Neural cell (in vitro differentiated cells): Measurements from ENCODE around the gene KIF21B.

ENCODE experiments used
- EP300 ChIP-seq: fragments of 450-650 bp; conservative IDR thresholded peaks from 2 replicates; pipeline ENCODE4 v1.6.1; 2014; ENCODE audit warnings: antibody characterized with exemption, mild to moderate bottlenecking, moderate library complexity; ENCODE audit not compliant: poor library complexity, severe bottlenecking
- MXI1 ChIP-seq: fragments of 450-650 bp; conservative IDR thresholded peaks from 2 replicates; pipeline ENCODE4 v1.6.1; 2014; ENCODE audit warnings: antibody characterized with exemption, mild to moderate bottlenecking; ENCODE audit not compliant: poor library complexity, severe bottlenecking
- POLR2AphosphoS5 ChIP-seq: IDR thresholded peaks from 2 replicates; pipeline ENCODE4 v1.6.1; 2012
- SMC3 ChIP-seq: fragments of 450-650 bp; conservative IDR thresholded peaks from 2 replicates; pipeline ENCODE4 v1.6.1; 2014; ENCODE audit warnings: antibody characterized with exemption, mild to moderate bottlenecking, moderate library complexity; ENCODE audit not compliant: poor library complexity
- TF ChIP-seq, protein P1 (sequence below): fragments of 450-650 bp; IDR thresholded peaks from 2 replicates; pipeline ENCODE4 v1.5.1; 2014; ENCODE audit warnings: antibody characterized with exemption, mild to moderate bottlenecking, moderate library complexity; ENCODE audit not compliant: poor library complexity, severe bottlenecking

DNA sequence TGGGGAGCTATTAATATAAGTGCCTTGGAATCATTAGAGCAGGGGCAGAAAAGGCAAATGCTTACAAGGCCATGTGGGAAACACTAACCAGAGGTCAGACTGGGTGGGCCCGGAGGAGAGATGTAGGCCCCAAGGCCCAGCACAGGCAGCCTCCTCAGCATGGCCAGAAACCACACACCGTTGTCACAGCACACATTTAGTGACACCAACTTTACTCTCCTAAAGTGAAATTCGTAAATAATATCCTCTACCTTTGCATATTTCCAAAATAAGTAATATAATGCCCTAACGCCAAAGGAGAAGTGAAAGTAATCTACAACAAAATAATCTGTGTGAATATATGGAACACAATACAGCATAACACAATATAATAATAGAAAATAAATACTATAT, 62.6 kb downstream of the KIF21B start:
- TF ChIP-seq, protein P1, sequence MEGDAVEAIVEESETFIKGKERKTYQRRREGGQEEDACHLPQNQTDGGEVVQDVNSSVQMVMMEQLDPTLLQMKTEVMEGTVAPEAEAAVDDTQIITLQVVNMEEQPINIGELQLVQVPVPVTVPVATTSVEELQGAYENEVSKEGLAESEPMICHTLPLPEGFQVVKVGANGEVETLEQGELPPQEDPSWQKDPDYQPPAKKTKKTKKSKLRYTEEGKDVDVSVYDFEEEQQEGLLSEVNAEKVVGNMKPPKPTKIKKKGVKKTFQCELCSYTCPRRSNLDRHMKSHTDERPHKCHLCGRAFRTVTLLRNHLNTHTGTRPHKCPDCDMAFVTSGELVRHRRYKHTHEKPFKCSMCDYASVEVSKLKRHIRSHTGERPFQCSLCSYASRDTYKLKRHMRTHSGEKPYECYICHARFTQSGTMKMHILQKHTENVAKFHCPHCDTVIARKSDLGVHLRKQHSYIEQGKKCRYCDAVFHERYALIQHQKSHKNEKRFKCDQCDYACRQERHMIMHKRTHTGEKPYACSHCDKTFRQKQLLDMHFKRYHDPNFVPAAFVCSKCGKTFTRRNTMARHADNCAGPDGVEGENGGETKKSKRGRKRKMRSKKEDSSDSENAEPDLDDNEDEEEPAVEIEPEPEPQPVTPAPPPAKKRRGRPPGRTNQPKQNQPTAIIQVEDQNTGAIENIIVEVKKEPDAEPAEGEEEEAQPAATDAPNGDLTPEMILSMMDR, result no peak
- TF ChIP-seq EP300 (no peak), MXI1 (no peak), POLR2AphosphoS5 (no peak), SMC3 (no peak)
